D721Med (cell line): ENCODE results near the gene HTR2A.

ENCODE experiments used
- DNase-seq: peaks from one replicate; pipeline ENCODE4 v3.0.0; 2011; ENCODE audit warnings: low spot score; ENCODE audit not compliant: insufficient read length
- FAIRE-seq: peaks from 2 replicates; lab custom pipeline; 2011; peaks lifted over from hg19 to GRCh38; lab: Jason Lieb, UNC
- TF ChIP-seq, protein P1 (sequence below): IDR thresholded peaks from 2 replicates; pipeline ENCODE4 v1.5.1; 2012; ENCODE audit warnings: mild to moderate bottlenecking, control low read depth; ENCODE audit not compliant: insufficient read depth; ENCODE audit errors: missing control alignments

The HTR2A gene

DNA sequence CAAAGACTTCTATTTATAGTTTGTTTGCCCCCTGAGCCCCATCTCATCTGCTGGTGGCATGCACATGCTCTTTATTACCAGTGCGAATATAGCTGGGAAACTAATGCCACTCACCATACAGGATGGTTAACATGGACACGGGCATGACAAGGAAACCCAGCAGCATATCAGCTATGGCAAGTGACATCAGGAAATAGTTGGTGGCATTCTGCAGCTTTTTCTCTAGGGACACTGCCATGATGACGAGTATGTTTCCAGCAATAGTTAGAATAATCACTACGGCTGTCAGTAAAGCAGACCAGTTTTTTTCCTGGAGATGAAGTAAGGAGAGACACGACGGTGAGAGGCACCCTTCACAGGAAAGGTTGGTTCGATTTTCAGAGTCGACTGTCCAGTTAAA lies 1.5 kb downstream of the HTR2A start:
- DNase-seq, result no peak
- TF ChIP-seq, protein P1, sequence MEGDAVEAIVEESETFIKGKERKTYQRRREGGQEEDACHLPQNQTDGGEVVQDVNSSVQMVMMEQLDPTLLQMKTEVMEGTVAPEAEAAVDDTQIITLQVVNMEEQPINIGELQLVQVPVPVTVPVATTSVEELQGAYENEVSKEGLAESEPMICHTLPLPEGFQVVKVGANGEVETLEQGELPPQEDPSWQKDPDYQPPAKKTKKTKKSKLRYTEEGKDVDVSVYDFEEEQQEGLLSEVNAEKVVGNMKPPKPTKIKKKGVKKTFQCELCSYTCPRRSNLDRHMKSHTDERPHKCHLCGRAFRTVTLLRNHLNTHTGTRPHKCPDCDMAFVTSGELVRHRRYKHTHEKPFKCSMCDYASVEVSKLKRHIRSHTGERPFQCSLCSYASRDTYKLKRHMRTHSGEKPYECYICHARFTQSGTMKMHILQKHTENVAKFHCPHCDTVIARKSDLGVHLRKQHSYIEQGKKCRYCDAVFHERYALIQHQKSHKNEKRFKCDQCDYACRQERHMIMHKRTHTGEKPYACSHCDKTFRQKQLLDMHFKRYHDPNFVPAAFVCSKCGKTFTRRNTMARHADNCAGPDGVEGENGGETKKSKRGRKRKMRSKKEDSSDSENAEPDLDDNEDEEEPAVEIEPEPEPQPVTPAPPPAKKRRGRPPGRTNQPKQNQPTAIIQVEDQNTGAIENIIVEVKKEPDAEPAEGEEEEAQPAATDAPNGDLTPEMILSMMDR, result no peak

GRCh38 chr13:46894568-46894967 lies 2.3 kb downstream of the HTR2A start:
- DNase-seq, result no peak
- FAIRE-seq, result no peak
- TF ChIP-seq, protein P1, result no peak

More for the DNA sequence above, 1.5 kb downstream of the HTR2A start:
- FAIRE-seq, result no peak

- FAIRE-seq (no peak), DNase-seq (peak; percentile 47)
- TF ChIP-seq, protein P1, result peak; percentile 47
These were observed 2.9 kb downstream of the HTR2A start for GRCh38 chr13:46893798-46894560.

DNA sequence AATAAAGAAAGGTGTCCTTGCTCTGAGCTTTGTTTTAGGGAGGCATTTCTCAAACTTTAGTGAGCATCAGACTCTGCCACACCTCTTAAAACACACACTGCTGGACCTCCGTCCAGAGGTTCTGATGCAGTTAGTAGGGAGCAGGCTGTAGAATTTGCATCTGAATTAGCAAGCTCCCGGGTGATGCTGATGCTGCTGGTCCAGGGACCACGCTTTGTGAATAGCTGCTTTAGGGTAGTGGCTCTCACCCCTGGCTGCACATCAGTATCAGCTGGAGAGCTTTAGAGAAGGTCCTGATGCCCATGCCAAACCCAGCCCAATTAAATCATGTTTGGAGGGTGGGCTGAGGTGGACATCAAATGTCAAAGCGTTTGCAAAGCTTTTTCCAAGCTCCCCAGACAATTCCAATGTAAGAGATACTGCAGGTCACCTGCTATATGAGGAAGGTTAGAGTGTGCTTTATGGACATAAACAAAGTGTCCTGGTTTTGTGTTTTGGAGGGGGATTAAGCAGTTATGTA lies 3.6 kb downstream of the HTR2A start:
- FAIRE-seq (no peak), DNase-seq (no peak)
- TF ChIP-seq, protein P1, result no peak

GRCh38 chr13:46885018-46885417 lies 11.8 kb downstream of the HTR2A start:
- DNase-seq (no peak), FAIRE-seq (no peak)
- TF ChIP-seq, protein P1, result no peak

DNA sequence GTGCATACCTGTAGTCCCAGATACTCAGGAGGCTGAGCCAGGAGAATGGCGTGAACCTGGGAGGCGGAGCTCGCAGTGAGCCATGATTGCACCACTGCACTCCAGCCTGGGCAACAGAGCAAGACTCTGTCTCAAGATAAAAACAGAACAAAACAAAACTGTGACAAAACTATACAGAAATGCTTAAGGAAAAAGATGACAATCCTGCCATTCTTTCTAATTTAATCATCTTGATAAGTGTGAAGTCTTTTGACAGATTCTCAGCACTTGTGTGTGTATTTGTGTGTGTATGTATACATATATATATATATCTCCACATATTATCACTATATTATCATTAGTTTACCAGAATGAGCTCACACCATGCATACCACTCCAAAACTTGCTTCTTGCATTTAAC lies 12.3 kb downstream of the HTR2A start:
- TF ChIP-seq, protein P1, result no peak
- FAIRE-seq (no peak), DNase-seq (no peak)

DNA sequence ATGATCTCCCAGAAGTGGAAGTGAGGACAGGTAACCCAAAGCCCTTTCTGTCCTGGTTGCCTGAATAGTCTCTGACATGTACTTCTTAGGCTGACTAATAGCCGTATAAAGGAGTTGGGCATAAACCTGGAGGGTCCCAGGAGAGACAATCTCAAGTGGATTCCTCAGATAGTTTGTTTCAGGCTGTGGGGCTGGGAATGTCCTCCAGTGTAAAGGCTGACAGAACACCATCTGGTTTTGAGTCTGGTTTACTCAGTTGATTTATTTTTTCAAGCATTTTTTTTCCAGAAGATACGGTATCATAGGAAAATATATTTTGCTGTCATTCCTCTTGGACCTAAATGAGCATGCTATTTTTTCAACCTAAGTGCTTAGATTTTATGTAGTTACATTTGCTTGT lies 15.2 kb downstream of the HTR2A start:
- FAIRE-seq, result no peak
- TF ChIP-seq, protein P1, result no peak
- DNase-seq, result no peak
